GM21619 (cell line): Measurements from ENCODE around the gene CYP27B1.
"Not testable (repeated sequence)": the region's sequence is repeated elsewhere in the genome, so short reads cannot be mapped to it uniquely, and the experiment has no call there.

Experiments used
- ATAC-seq: cut with Tn5 transposase; IDR thresholded peaks from one replicate; pipeline ENCODE4 v1.9.1; 2021; ENCODE audit not compliant: unreplicated experiment

Gene CYP27B1

GRCh38 chr12:57783861-57784260, 17.0 kb upstream of the CYP27B1 start:
- ATAC-seq: no peak

GRCh38 chr12:57783466-57783801, 16.6 kb upstream of the CYP27B1 start:
- no peak for ATAC-seq

- ATAC-seq: peak; percentile 92
Observed at GRCh38 chr12:57782608-57783465, 16.0 kb upstream of the CYP27B1 start, which contains the start of gene TSFM. TSS of gene TSFM (plus strand) at chr12:57782787. CDS start at chr12:57782802, 15 bp downstream.

- ATAC-seq: no peak
Observed at GRCh38 chr12:57782243-57782607, 15.3 kb upstream of the CYP27B1 start.

GRCh38 chr12:57781801-57782200, 14.9 kb upstream of the CYP27B1 start:
- no peak for ATAC-seq

- no peak for ATAC-seq
Observed at GRCh38 chr12:57781244-57781643, 14.4 kb upstream of the CYP27B1 start.

GRCh38 chr12:57780284-57780897, 13.5 kb upstream of the CYP27B1 start:
- no peak for ATAC-seq

GRCh38 chr12:57779736-57780135, 12.9 kb upstream of the CYP27B1 start:
- ATAC-seq: no peak

- ATAC-seq: no peak
Observed at GRCh38 chr12:57777911-57778310, 11.0 kb upstream of the CYP27B1 start.

- no peak for ATAC-seq
Observed at GRCh38 chr12:57777367-57777766, 10.5 kb upstream of the CYP27B1 start.

GRCh38 chr12:57776247-57776587, 9.3 kb upstream of the CYP27B1 start:
- no peak for ATAC-seq

- no peak for ATAC-seq
Observed at GRCh38 chr12:57775563-57776246, 8.8 kb upstream of the CYP27B1 start.

GRCh38 chr12:57775044-57775443, 8.2 kb upstream of the CYP27B1 start:
- no peak for ATAC-seq

GRCh38 chr12:57774634-57775033, 7.8 kb upstream of the CYP27B1 start:
- not testable (repeated sequence) for ATAC-seq

- peak; percentile 7 for ATAC-seq
Observed at GRCh38 chr12:57772429-57773322, 5.8 kb upstream of the CYP27B1 start, which contains the start of gene EEF1AKMT3. TSS of gene EEF1AKMT3 (plus strand) at chr12:57772614. CDS start at chr12:57772725, 111 bp downstream.

- peak; percentile 76 for ATAC-seq
Observed at GRCh38 chr12:57771873-57772428, 5.1 kb upstream of the CYP27B1 start, which contains the start of gene METTL1. TSS of gene METTL1 (minus strand) at chr12:57772105. CDS start at chr12:57772083, 22 bp downstream.

- peak; percentile 71 for ATAC-seq
Observed at GRCh38 chr12:57771236-57771872, 4.5 kb upstream of the CYP27B1 start.

GRCh38 chr12:57770734-57771133, 3.9 kb upstream of the CYP27B1 start:
- no peak for ATAC-seq

- no peak for ATAC-seq
Observed at GRCh38 chr12:57769594-57769993, 2.7 kb upstream of the CYP27B1 start.

- no peak for ATAC-seq
Observed at GRCh38 chr12:57767876-57768275, 998 bp upstream of the CYP27B1 start.
